Right atrium auricular region (tissue), 2 donors: Measurements from ENCODE around the gene ANKS4B. TPM values are rescaled to one million over a fixed set of nuclear protein-coding genes. Genes with fewer than 3 reads are reported as not detected.

Experiments
- DNase-seq: peaks from one replicate; pipeline ENCODE4 v3.0.0-alpha.2; 2019; ENCODE audit warnings: low spot score
- H3K27ac ChIP-seq, 2 donors: fragments of 200-600 bp; sonication (generic); 1 replicate in 1 of 2; 2 replicates in 1 of 2; pipeline ENCODE4 v1.5.1; 2016 to 2019
- H3K27me3 ChIP-seq, 2 donors: fragments of 200-600 bp; sonication (generic); one replicate each; pipeline versions ENCODE4 v1.5.1 to v1.6.0; 2017 to 2019
- H3K36me3 ChIP-seq: fragments of 200-600 bp; sonication (generic); one replicate; pipeline ENCODE4 v1.5.1; 2016
- H3K4me1 ChIP-seq, 2 donors: fragments of 200-600 bp; sonication (generic); one replicate each; pipeline versions ENCODE4 v1.5.1 to v1.6.0; 2017 to 2019
- H3K4me3 ChIP-seq, 2 donors: fragments of 200-600 bp; sonication (generic); 1 replicate in 1 of 2; 2 replicates in 1 of 2; pipeline ENCODE4 v1.5.1; 2017 to 2019; ENCODE audit warnings: mild to moderate bottlenecking in 1 of 2, moderate library complexity in 1 of 2
- H3K9me3 ChIP-seq, 2 donors: fragments of 200-600 bp; sonication (generic); one replicate each; pipeline ENCODE4 v1.5.1; 2019
- CTCF ChIP-seq, 2 donors: fragments of 200-600 bp; sonication (generic); IDR thresholded peaks; one replicate each; pipeline ENCODE4 v1.5.1; 2019; ENCODE audit warnings: antibody characterized with exemption in 2 of 2
- total RNA-seq, 2 donors: library from RNA; depleted of rRNA; stranded (reverse); fragments of >200 nt; gene quantifications; one replicate each; pipeline ENCODE4 v1.1.0, GENCODE V29; 2016

The ANKS4B gene
- total RNA-seq, 2 donors from 2014 or later = not detected

- Histone ChIP-seq H3K27me3 (no peaks in the 10 kb centered on the region), H3K36me3 (no peaks in the 10 kb centered on the region), H3K4me3 (peak overlapping the region; percentile 51 to 66), H3K4me1 (peaks cover 0 to 12% of the 10 kb centered on the region in 2 donors), H3K27ac (peak overlapping the region; percentile 76 to 81), H3K9me3 (no peaks in the 10 kb centered on the region)
- peak; percentile 56 to 90 for TF ChIP-seq CTCF (IDR thresholded peaks at IDR 0.05)
- DNase-seq = peak; percentile 98
Observed at GRCh38 chr16:21300309-21301167, 67.0 kb downstream of the ANKS4B start.

- H3K27me3 ChIP-seq = no peaks in the 10 kb centered on the region
- H3K27ac ChIP-seq = peak overlapping the region; percentile 76 to 81
- DNase-seq = peak; percentile 67
- TF ChIP-seq CTCF (IDR thresholded peaks at IDR 0.05) = peak in 1 of 2 donors; percentile 50
- H3K4me1 ChIP-seq = peaks cover 0 to 12% of the 10 kb centered on the region in 2 donors
- H3K9me3 ChIP-seq = no peaks in the 10 kb centered on the region
- H3K4me3 ChIP-seq = peak overlapping the region; percentile 51 to 66
- no peaks in the 10 kb centered on the region for H3K36me3 ChIP-seq
Observed at GRCh38 chr16:21301168-21301894, 67.8 kb downstream of the ANKS4B start.

GRCh38 chr16:21301895-21302291 is 68.4 kb downstream of the ANKS4B start:
- H3K4me3 ChIP-seq = peak overlapping the region; percentile 51 to 66
- H3K27me3 ChIP-seq = no peaks in the 10 kb centered on the region
- H3K36me3 ChIP-seq = no peaks in the 10 kb centered on the region
- no peak for TF ChIP-seq CTCF (IDR thresholded peaks at IDR 0.05)
- H3K27ac ChIP-seq = peak overlapping the region; percentile 76 to 81
- H3K4me1 ChIP-seq = peaks cover 0 to 12% of the 10 kb centered on the region in 2 donors
- H3K9me3 ChIP-seq = no peaks in the 10 kb centered on the region
- DNase-seq = no peak

- Histone ChIP-seq H3K27ac (no peak overlapping the region), H3K27me3 (no peaks in the 10 kb centered on the region), H3K4me1 (peaks cover 0 to 12% of the 10 kb centered on the region in 2 donors), H3K4me3 (no peak overlapping the region), H3K9me3 (no peaks in the 10 kb centered on the region), H3K36me3 (no peaks in the 10 kb centered on the region)
- DNase-seq = no peak
- TF ChIP-seq CTCF (IDR thresholded peaks at IDR 0.05) = no peak
Observed at GRCh38 chr16:21302454-21302853, 69.0 kb downstream of the ANKS4B start.

- Histone ChIP-seq H3K27ac (no peak overlapping the region), H3K4me3 (no peak overlapping the region)
- DNase-seq = no peak
Observed at GRCh38 chr16:21302898-21303528, 69.5 kb downstream of the ANKS4B start.

More at GRCh38 chr16:21302898-21303528, 69.5 kb downstream of the ANKS4B start:
- no peak for TF ChIP-seq CTCF (IDR thresholded peaks at IDR 0.05)
- Histone ChIP-seq H3K4me1 (peaks cover 0 to 12% of the 10 kb centered on the region in 2 donors), H3K27me3 (no peaks in the 10 kb centered on the region), H3K9me3 (no peaks in the 10 kb centered on the region), H3K36me3 (no peaks in the 10 kb centered on the region)

Other genes with a start within 250 kb of the ANKS4B start
- under 1 TPM in 1 of 2 donors, not detected in 1; 0.20 TPM for gene DNAH3, start 82.9 kb upstream of the ANKS4B start, total RNA-seq
- 100 to 1,000 TPM in 1 of 2 donors, 10 to 100 TPM in 1; 81.8 to 110 TPM for gene LDAF1, start 75.0 kb upstream of the ANKS4B start, total RNA-seq
- gene ZP2, start 22.1 kb upstream of the ANKS4B start, total RNA-seq = not detected
- gene CRYM, start 44.6 kb downstream of the ANKS4B start, total RNA-seq = 10 to 100 TPM; 77.7 to 91.1 TPM